Activated CD8-positive, alpha-beta memory T cell treated with anti-CD3 and anti-CD28 coated beads, Interleukin-2, amount 10 ng/mL, durations not matched to agents 7 days and 5 days (primary cell): ENCODE results near the gene DIS3L2. TPM values are rescaled to one million over a fixed set of nuclear protein-coding genes. Genes with fewer than 3 reads are reported as not detected.

Source experiments
- ATAC-seq: fragments of 150-1000 bp; cut with Tn5 transposase; one replicate; pipeline ENCODE4 v1.10.0; 2021; ENCODE audit warnings: moderate library complexity
- CTCF ChIA-PET: fragments of 350-600 bp; sonication (Branson Sonifier 250); formaldehyde crosslinking; loops from one replicate; lab custom pipeline; 2021; ENCODE audit warnings: antibody characterized with exemption; lab: Charles Lee
- DNase-seq: peaks from one replicate; pipeline ENCODE4 v3.0.0-alpha.2; 2020
- H3K27ac Mint-ChIP-seq: one replicate; pipeline ENCODE4 v1.8.0; 2021; ENCODE audit warnings: mild to moderate bottlenecking, mixed read lengths
- H3K27me3 Mint-ChIP-seq: one replicate; pipeline ENCODE4 v1.8.0; 2021; ENCODE audit warnings: mixed read lengths
- H3K36me3 Mint-ChIP-seq: one replicate; pipeline ENCODE4 v1.8.0; 2021; ENCODE audit warnings: mild to moderate bottlenecking, mixed read lengths
- H3K4me1 Mint-ChIP-seq: one replicate; pipeline ENCODE4 v1.8.0; 2021; ENCODE audit warnings: mixed read lengths
- H3K4me3 Mint-ChIP-seq: one replicate; pipeline ENCODE4 v1.8.0; 2021; ENCODE audit warnings: mild to moderate bottlenecking, moderate library complexity, mixed read lengths
- H3K9me3 Mint-ChIP-seq: one replicate; pipeline ENCODE4 v1.8.0; 2022; ENCODE audit warnings: low read depth, mixed read lengths
- total RNA-seq, 2 experiments: library from RNA; stranded (reverse); gene quantifications; one replicate each; pipeline ENCODE4 v1.2.3, GENCODE V29; 2021

Gene DIS3L2
- total RNA-seq, 2 experiments from 2014 or later = 25.4 to 39.4 TPM

DNA sequence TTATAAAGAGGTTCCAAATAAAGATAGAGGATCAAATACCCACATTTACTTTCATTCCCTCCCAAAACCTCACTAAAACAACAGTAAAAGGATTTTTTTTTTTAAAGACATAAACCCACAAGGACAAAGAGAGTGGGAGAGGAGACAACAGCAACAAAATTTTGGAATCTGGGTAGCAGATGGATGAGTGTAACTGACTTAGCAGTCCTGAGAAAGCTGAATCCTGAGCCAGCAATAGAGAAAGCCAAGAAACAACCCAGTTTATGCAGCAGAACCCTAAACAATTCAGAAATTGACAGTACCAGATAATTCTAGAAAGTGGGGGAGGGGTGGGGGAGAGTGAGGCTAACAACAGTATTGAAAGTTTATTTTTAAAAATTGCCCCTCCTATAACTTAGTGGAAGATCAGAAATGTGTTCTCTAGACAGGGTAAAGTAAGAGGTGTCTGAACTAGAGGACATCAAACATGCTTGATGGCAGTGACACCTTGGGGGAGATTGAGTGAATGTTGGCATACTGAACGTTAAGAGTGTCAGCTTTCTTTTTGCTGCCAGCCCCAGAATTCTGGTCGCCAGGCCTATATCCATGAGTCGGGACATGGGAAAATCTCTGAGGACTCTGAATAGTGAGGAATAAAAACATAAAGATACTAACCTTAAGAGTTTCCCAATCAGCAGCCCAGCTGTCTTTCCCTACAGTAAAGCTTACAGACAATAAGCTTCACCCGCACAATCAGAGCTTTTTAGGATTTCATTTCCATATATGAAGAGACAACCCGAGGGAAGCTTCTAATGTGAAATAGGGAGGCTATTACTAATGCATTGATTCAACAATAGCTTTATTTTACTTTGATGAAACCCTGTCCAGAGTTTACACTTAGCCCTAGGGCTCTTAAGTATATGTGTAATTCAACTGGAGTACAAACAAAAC, 289.0 kb downstream of the DIS3L2 start:
- Mint-ChIP-seq H3K9me3 (no peaks in the 10 kb centered on the region), H3K27me3 (no peaks in the 10 kb centered on the region), H3K4me1 (no peaks in the 10 kb centered on the region), H3K27ac (no peak overlapping the region), H3K36me3 (no peaks in the 10 kb centered on the region), H3K4me3 (no peak overlapping the region)
- no peak for ATAC-seq
- CTCF ChIA-PET = interaction anchor here (1.2 to 1.6 kb wide), 5 partner anchors 9 to 327 kb away, joined by 3 to 5 read pairs (median 3); no protein-coding TSS in a partner anchor
- no peak for DNase-seq

DNA sequence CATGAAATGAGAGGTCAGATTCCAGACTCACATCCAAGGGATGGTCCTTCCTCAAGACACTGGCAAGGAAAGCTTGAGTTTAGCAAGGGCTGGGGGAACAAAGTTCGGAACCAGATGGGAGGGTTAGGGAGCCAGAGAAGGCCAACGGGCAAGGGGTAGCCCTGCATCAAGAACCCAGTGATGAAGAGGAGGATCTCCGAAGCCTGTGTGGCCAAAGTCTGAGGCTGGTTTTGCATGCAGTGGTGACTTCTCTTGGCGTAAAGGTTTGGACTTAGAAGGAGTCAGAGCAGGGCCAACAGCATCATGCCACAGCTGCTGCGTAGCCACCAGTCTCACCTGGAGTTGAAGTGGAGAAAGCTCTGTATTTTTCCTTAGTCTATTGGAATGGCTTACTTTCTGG, 293.5 kb downstream of the DIS3L2 start:
- no peaks in the 10 kb centered on the region for H3K4me1 Mint-ChIP-seq
- H3K9me3 Mint-ChIP-seq = no peaks in the 10 kb centered on the region
- no peak overlapping the region for H3K4me3 Mint-ChIP-seq
- no peaks in the 10 kb centered on the region for H3K27me3 Mint-ChIP-seq
- H3K27ac Mint-ChIP-seq = no peak overlapping the region
- peaks cover 2% of the 10 kb centered on the region for H3K36me3 Mint-ChIP-seq
- no peak for DNase-seq
- ATAC-seq = no peak
- CTCF ChIA-PET = interaction anchor here (0.7 kb wide), 1 partner anchor 792 kb away, joined by 3 read pairs; no protein-coding TSS in a partner anchor

GRCh38 chr2:232260075-232260474, 298.6 kb downstream of the DIS3L2 start:
- CTCF ChIA-PET = interaction anchor here (1.5 kb wide), 1 partner anchor 8 kb away, joined by 3 read pairs; no protein-coding TSS in a partner anchor
- DNase-seq (no peak), ATAC-seq (no peak)
- Mint-ChIP-seq H3K27ac (no peak overlapping the region), H3K9me3 (no peaks in the 10 kb centered on the region), H3K27me3 (no peaks in the 10 kb centered on the region), H3K4me3 (no peak overlapping the region), H3K4me1 (no peaks in the 10 kb centered on the region), H3K36me3 (peaks cover 4% of the 10 kb centered on the region)

DNA sequence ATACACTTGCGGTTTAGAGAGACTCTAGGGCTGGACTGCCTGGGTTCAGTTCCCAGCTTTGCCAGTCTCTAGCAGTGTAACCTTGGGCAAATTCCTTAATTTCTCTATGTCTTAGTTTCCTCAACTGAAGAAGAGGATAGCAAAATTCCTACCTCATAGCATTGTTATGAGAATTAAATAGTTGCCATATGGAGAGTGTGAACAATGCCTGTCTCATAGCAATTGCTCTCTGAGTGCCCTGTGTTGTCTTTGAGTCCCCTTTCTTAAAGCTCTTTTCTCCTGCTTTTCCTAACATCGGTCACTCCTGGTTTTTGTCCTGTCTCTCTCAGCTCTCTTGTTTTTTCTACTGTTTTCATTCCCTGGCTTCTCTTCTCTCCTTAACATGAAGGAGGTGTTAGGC, 300.3 kb downstream of the DIS3L2 start:
- CTCF ChIA-PET = interaction anchor here (1.5 to 1.6 kb wide), 2 partner anchors 10 to 31 kb away, joined by 3 to 6 read pairs; no protein-coding TSS in a partner anchor
- H3K36me3 Mint-ChIP-seq = peaks cover 4% of the 10 kb centered on the region
- no peak overlapping the region for H3K27ac Mint-ChIP-seq

GRCh38 chr2:232263295-232263694, 301.8 kb downstream of the DIS3L2 start:
- Mint-ChIP-seq H3K4me3 (no peak overlapping the region), H3K9me3 (no peaks in the 10 kb centered on the region), H3K27ac (no peak overlapping the region), H3K27me3 (no peaks in the 10 kb centered on the region), H3K36me3 (peaks cover 4% of the 10 kb centered on the region), H3K4me1 (no peaks in the 10 kb centered on the region)
- DNase-seq (no peak), ATAC-seq (no peak)
- CTCF ChIA-PET = no interaction called here

More for the DNA sequence above, 300.3 kb downstream of the DIS3L2 start:
- H3K9me3 Mint-ChIP-seq = no peaks in the 10 kb centered on the region
- no peak overlapping the region for H3K4me3 Mint-ChIP-seq
- ATAC-seq = no peak
- no peaks in the 10 kb centered on the region for H3K27me3 Mint-ChIP-seq
- no peaks in the 10 kb centered on the region for H3K4me1 Mint-ChIP-seq
- no peak for DNase-seq

DNA sequence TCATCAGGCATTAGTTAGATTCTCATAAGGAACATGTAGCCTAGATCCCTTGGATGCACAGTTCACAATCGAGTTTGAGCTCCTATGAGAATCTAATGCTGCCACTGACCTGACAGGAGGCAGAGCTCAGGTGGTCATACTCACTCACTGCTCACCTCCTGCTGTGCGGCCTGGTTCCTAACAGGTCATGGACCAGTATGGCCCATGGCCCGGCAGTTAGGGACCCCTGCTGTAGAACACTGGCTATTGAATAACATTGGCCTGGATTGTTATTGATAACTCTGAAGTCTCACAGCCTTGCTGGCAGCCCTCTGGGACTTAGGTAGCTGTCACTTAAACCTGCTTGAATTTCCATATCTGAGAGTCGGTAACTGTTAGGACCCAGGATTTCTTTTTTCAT, 302.6 kb downstream of the DIS3L2 start:
- Mint-ChIP-seq H3K36me3 (peaks cover 4% of the 10 kb centered on the region), H3K27ac (no peak overlapping the region), H3K4me3 (no peak overlapping the region), H3K27me3 (no peaks in the 10 kb centered on the region), H3K9me3 (no peaks in the 10 kb centered on the region), H3K4me1 (no peaks in the 10 kb centered on the region)
- no peak for ATAC-seq
- DNase-seq = no peak
- CTCF ChIA-PET = no interaction called here

GRCh38 chr2:232265329-232265728, 303.8 kb downstream of the DIS3L2 start:
- ATAC-seq (no peak), DNase-seq (no peak)
- no peaks in the 10 kb centered on the region for H3K9me3 Mint-ChIP-seq
- no peak overlapping the region for H3K4me3 Mint-ChIP-seq
- CTCF ChIA-PET = no interaction called here
- H3K4me1 Mint-ChIP-seq = no peaks in the 10 kb centered on the region
- no peak overlapping the region for H3K27ac Mint-ChIP-seq
- H3K36me3 Mint-ChIP-seq = peaks cover 3% of the 10 kb centered on the region
- no peaks in the 10 kb centered on the region for H3K27me3 Mint-ChIP-seq

DNA sequence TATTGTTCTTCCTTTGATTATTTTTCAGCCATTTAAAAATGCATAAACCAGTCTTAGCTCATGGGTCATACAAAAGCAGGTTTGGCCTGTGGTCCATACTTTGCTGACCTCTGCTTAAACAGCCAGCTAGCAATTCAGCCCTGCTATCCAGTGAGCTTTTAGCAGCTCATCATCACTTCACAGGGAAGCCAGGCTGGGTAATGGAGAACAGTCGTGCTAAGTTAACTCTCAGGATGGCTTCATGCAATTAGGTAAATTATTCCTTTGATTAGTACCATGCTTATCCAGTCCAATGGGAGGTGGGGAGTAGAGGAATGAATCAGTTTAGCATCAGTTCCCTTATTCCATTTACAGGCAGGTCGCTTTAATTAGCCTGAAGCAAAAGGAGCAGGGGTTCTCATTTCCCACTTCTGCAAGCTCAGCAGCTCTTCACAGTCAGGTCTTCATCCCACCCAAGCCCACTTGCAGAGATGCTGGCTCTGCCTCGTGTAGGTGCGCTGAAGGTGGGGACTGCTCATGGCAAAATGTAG, 307.2 kb downstream of the DIS3L2 start:
- no peaks in the 10 kb centered on the region for H3K4me1 Mint-ChIP-seq
- H3K4me3 Mint-ChIP-seq = no peak overlapping the region
- CTCF ChIA-PET = interaction anchor here (1.2 to 1.8 kb wide), 2 partner anchors 24 to 57 kb away, joined by 5 to 8 read pairs; no protein-coding TSS in a partner anchor
- H3K27me3 Mint-ChIP-seq = no peaks in the 10 kb centered on the region
- no peak for ATAC-seq
- no peaks in the 10 kb centered on the region for H3K9me3 Mint-ChIP-seq
- DNase-seq = no peak
- no peak overlapping the region for H3K27ac Mint-ChIP-seq
- no peaks in the 10 kb centered on the region for H3K36me3 Mint-ChIP-seq

DNA sequence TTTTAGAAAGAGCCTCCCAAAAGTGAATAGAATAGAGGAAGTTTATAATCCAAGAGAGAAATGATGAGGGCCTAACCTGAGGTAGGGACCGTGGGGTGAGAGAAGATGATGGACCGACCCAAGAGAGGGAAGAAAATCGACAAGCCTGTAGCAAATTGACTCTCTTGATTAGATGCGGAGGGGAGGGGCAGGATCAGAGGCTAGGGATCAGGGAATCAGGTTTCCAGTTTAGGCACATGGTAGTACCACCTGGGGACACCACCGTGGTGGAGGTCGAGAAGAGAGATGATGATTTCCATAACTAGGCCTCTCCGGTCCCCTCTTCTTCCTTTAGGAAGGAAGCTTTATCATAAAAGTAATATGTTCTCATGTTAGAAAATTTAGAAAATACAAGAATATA, 308.4 kb downstream of the DIS3L2 start:
- ATAC-seq = no peak
- Mint-ChIP-seq H3K27me3 (no peaks in the 10 kb centered on the region), H3K27ac (no peak overlapping the region), H3K4me1 (no peaks in the 10 kb centered on the region), H3K9me3 (no peaks in the 10 kb centered on the region), H3K4me3 (no peak overlapping the region), H3K36me3 (no peaks in the 10 kb centered on the region)
- DNase-seq = no peak
- CTCF ChIA-PET = interaction anchor here (1.8 kb wide), 1 partner anchor 23 kb away, joined by 8 read pairs; no protein-coding TSS in a partner anchor

- CTCF ChIA-PET = interaction anchor here (2.6 kb wide), 1 partner anchor 19 kb away, joined by 7 read pairs; no protein-coding TSS in a partner anchor
- Mint-ChIP-seq H3K4me3 (no peak overlapping the region), H3K9me3 (no peaks in the 10 kb centered on the region), H3K4me1 (no peaks in the 10 kb centered on the region), H3K27ac (no peak overlapping the region), H3K27me3 (no peaks in the 10 kb centered on the region), H3K36me3 (peaks cover under 1% of the 10 kb centered on the region)
- no peak for ATAC-seq
- DNase-seq = no peak
These were observed 312.6 kb downstream of the DIS3L2 start for GRCh38 chr2:232273903-232274643.

- no peak overlapping the region for H3K27ac Mint-ChIP-seq
- H3K4me3 Mint-ChIP-seq = no peak overlapping the region
- peaks cover 4% of the 10 kb centered on the region for H3K36me3 Mint-ChIP-seq
- H3K9me3 Mint-ChIP-seq = no peaks in the 10 kb centered on the region
- ATAC-seq (no peak), DNase-seq (no peak)
- no peaks in the 10 kb centered on the region for H3K27me3 Mint-ChIP-seq
- CTCF ChIA-PET = interaction anchor here (1.7 kb wide), 1 partner anchor 23 kb away, joined by 3 read pairs; no protein-coding TSS in a partner anchor
- H3K4me1 Mint-ChIP-seq = no peaks in the 10 kb centered on the region
These were observed 314.2 kb downstream of the DIS3L2 start for GRCh38 chr2:232275670-232276069.

DNA sequence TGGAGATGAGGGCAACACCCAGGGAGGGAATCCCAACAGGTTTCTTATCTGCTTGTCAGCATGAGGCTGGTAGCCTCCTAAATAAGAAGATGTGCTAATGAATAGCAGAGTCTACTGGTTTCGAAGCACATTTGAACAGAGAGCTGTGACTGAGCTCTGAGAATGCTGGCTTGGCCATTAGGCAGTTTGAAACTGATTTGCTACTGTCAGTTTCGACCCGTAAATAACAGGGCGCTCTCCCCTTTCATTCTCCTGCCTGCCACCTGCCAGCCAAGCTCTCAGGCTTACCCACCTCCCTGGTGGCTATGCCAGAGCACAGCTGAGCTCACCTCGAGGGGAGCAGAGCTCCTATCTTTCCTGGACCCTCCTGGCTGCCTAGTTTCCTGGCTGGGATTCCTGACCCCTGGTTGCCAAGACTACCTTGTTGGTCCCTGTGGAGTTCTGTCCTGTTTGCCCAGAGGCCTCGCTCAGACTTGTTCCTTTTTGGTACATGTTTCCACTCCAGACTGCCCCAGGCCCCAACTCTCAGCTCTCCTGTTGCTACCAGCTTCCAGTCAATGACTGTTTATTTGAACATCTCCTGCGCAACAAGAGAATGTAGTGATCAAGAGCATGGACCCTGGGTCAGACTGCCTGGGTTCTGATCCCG, 314.7 kb downstream of the DIS3L2 start:
- CTCF ChIA-PET = interaction anchor here (1.0 to 1.7 kb wide), 2 partner anchors 10 to 22 kb away, joined by 3 read pairs; no protein-coding TSS in a partner anchor

More for the DNA sequence above, 314.7 kb downstream of the DIS3L2 start:
- Mint-ChIP-seq H3K9me3 (no peaks in the 10 kb centered on the region), H3K27me3 (no peaks in the 10 kb centered on the region), H3K27ac (no peak overlapping the region), H3K4me3 (no peak overlapping the region), H3K36me3 (peaks cover 4% of the 10 kb centered on the region), H3K4me1 (no peaks in the 10 kb centered on the region)
- DNase-seq (no peak), ATAC-seq (no peak)
